Fibroblast of the aortic adventitia (primary cell): Measurements from ENCODE around the gene IL21R. TPM values are rescaled to one million over a fixed set of nuclear protein-coding genes. Genes with fewer than 3 reads are reported as not detected.

Experiments
- DNase-seq: peaks from one replicate; pipeline ENCODE4 v3.0.0-alpha.2; 2010; ENCODE audit warnings: low read depth
- H3K4me3 ChIP-seq: 2 replicates; pipeline ENCODE4 v1.5.1; 2011; ENCODE audit warnings: low read depth, mild to moderate bottlenecking, control low read depth, low read length, moderate library complexity
- CTCF ChIP-seq: IDR thresholded peaks from 2 replicates; pipeline ENCODE4 v1.5.1; 2011; ENCODE audit warnings: mild to moderate bottlenecking, low read length, control low read depth, inconsistent platforms; ENCODE audit not compliant: insufficient read depth
- total RNA-seq: library from RNA; depleted of rRNA; stranded (reverse); fragments of >200 nt; gene quantifications from 2 replicates; pipeline ENCODE4 v1.2.3, GENCODE V29; 2012; ENCODE audit warnings: low replicate concordance

IL21R gene
- total RNA-seq, 1 donor: 0.54 TPM

- TF ChIP-seq CTCF: no peak
- peak; percentile 69 for DNase-seq
- no peak overlapping the region for H3K4me3 ChIP-seq
Measured at GRCh38 chr16:27400751-27401620, 988 bp upstream of the IL21R start.

GRCh38 chr16:27402569-27402963 is 592 bp downstream of the IL21R start:
- no peak overlapping the region for H3K4me3 ChIP-seq
- no peak for TF ChIP-seq CTCF
- DNase-seq: no peak

DNA sequence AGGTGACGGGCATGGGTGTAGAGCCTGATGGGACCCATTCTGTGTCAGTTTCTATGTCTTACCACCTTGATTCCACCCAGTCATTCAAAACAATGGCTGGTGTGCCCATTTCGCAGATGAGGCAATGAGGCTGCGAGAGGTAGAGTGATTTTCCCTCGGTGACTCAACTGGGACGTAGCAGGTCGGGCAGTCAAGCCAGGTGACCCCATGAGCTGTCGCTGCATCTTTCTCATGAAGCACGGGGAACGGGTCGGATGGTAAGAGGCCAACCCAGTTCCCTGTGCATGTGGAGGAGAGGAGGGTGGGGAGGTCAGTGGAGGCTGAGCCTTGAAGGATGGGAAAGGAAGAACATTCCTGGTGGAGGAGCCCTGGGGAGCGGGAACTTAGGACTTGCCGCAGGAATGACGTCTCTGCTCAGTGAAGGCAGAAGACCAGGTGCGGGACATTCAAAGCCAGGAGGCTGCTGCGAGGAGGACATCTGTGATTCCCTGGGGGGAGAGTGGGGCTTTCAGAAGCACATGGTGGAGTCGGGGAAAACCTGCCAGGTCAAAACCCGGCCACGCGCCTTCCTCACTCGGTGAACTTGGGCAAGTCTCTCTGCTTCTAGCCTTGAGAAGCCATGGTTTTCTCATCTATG is 1.1 kb downstream of the IL21R start:
- no peak for TF ChIP-seq CTCF
- DNase-seq: no peak
- no peak overlapping the region for H3K4me3 ChIP-seq

GRCh38 chr16:27403601-27403992 is 1.6 kb downstream of the IL21R start:
- TF ChIP-seq CTCF: no peak
- no peak overlapping the region for H3K4me3 ChIP-seq
- no peak for DNase-seq

- no peak overlapping the region for H3K4me3 ChIP-seq
- no peak for TF ChIP-seq CTCF
- no peak for DNase-seq
Measured at GRCh38 chr16:27404163-27404823, 2.3 kb downstream of the IL21R start.

- TF ChIP-seq CTCF: no peak
- DNase-seq: peak; percentile 61
- no peak overlapping the region for H3K4me3 ChIP-seq
Measured at GRCh38 chr16:27405546-27406451, 3.8 kb downstream of the IL21R start.
